Testis (tissue), 2 donors: ENCODE results near the gene PAPOLG.

ENCODE experiments used
- CTCF ChIP-seq, 3 experiments: fragments of 450-650 bp in 2 of 3; fragments of 200-600 bp in 1 of 3; sonication (generic) in 1 of 3; IDR thresholded peaks; one replicate each; pipeline ENCODE4 v1.5.1; 2016 to 2019; ENCODE audit warnings: antibody characterized with exemption in 3 of 3, mild to moderate bottlenecking in 2 of 3, moderate library complexity in 1 of 3
- POLR2A ChIP-seq: fragments of 450-650 bp; IDR thresholded peaks from one replicate; pipeline ENCODE4 v1.6.1; 2017; ENCODE audit warnings: antibody characterized with exemption, mild to moderate bottlenecking, moderate library complexity

DNA sequence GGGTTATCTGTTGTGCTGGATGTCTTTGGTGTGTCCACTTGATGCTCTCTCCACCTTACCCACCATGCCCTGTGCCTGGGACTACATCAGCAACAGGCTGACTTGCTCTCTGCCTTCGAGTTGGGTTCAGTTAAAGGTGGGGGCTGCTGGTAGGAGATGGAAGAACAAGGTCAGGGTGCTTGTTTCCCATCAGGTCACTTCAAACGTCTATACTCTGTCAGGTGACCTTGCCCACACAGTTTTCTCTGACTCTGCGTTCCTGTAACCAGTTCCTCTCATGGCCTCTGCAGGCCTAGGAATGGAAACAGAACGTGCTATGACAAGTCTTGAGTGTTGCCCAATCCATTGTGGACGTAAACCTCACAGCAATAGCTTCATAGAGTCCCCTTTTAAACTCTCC is 38.4 kb upstream of the PAPOLG start:
- TF ChIP-seq CTCF (IDR thresholded peaks at IDR 0.05) (no peak), POLR2A (no peak)
